Right hindlimb (tissue), 1 donor: ENCODE results near the gene ARHGAP10.

ENCODE experiments used
- DNase-seq: peaks from one replicate; pipeline ENCODE4 v3.0.0-alpha.2; 2018

The ARHGAP10 gene

DNA sequence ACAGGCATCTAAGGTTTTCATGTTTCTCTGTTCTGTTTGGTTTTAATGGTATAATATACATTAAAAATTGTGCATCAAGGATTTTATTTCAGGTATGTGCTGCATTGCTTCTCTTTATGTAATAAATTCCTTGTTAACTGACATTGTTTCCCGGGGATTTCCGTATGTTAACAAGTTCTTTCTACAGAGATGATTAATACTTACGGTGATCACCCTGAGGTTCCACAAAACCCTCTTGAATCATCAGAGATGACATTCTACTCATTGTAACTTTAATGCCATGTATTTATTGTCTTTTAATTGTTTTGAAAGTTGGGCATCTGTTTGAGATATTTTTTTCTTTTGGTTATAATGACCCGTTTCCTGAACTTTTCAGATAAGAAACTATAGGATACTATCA, 37.5 kb downstream of the ARHGAP10 start:
- no peak for DNase-seq

DNA sequence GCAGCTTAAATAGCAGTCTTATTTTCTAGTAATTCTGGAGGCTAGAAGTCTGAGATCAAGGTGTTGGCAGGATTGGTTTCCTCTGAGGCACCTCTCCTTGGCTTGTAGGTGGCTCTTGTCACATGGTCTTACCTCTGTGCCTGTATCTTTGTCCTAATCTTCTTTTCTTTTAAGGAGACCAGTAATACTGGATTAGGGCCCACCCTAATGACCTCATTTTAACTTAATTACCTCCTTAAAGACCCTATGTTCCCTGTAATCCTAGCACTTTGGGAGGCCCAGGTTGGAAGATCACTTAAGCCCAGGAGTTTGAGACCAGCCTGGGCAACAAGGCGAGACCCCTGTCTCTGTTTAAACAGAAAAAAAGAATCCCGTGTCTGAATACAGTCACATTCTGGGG, 38.9 kb downstream of the ARHGAP10 start:
- no peak for DNase-seq

DNA sequence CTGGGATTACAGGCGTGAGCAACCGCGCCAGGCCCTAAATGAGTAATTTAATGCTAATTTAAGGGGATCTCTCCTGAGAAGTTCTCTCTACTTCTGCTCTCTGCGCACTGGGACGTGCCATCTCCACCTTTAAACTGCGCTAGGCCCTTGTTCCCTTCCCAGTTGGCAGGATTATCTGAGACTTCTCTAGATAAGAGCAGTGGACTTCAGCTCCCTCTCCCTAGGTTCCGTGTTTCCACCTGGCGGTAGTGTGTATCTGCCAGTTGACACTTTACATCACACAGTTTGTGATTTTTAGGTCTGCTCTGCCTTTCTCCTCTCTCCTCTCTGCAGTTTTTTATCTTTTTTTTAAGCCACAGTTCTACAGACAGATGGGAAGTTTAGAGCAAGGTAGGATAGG, 40.2 kb downstream of the ARHGAP10 start:
- no peak for DNase-seq

DNA sequence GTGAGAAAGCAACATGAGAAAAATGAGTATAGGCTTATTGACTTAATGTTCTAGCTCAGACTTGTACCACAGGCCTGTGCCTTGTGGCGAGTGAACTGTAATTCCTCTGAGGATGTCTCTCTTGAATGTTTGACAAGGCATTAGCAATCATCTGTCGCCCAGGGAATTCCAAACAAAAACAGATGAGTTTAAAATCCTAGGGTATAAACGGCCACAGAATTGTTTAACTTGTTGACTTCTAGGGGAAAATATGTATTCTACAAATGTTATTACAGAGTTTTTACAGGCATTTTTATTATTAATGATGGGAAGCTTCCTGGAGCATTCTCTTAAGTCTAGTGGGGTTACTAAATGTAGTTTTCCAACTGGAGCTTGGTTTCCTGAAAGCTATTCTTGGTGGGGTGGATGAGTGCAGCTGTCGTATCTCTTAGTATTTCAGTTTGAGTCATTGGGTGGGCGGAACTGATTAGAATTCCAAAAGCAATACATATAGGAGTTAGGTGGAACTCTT, 40.6 kb downstream of the ARHGAP10 start:
- peak; percentile 43 for DNase-seq

DNA sequence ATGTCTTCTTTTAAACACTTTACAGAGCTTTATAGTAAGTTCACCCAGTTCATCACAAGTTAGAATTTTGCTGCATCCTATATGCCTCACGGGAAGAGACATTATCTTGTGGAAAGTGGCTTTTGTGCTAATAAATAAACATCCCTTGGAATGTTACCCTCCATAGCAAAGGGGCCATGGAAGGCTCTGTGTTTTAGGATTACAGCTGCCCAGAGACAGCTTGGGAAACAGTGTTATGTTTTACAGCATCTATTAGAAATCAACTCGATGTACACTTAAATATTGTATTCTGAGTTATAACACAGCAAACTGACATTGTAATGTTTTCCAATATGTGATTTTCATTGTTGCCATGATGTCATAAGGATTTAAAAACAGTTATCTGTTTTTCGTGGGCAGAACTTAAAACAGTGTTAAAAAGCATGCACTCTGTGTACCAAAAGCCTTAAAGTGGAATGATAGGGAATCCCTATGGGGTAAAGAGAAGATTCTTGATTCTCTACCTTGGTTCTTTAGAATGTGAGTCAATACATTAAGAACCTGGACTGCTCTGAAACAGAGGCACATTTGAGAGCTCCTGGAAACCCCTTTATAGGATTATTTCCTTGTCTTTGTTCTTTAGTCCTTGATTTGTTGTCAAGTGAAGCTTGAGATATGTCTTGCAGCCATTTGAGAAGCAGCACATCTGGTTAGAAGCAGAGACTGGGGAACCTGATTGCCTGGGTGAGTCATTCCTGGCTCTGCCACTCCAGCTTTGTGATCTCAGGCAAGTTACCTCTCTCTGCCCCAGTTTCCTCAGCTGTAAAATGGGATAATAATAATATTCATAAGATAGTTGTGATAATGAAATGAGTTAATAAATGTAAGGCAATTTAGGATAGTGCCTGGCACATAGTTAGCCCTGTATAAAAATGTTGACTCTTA, 41.6 kb downstream of the ARHGAP10 start:
- no peak for DNase-seq

DNA sequence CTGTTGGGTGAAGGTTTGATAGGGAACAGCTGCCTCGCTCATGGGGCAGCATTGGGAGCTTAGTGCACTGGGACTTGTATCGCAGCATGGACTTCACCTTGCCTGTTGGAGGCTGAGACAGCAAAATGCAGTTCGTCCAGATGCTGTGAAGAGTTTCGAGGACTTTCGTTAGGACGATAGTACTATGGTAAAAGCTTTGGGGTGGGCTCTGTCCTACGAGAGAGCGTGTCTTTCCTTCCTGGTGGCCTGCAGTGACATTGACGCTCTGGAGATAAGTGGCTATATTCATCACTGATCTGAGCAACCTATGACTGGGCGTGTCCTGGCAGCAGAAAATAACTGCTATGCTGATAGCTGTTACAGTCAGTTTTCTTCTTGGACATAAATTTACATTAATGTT, 44.8 kb downstream of the ARHGAP10 start:
- DNase-seq, result no peak

DNA sequence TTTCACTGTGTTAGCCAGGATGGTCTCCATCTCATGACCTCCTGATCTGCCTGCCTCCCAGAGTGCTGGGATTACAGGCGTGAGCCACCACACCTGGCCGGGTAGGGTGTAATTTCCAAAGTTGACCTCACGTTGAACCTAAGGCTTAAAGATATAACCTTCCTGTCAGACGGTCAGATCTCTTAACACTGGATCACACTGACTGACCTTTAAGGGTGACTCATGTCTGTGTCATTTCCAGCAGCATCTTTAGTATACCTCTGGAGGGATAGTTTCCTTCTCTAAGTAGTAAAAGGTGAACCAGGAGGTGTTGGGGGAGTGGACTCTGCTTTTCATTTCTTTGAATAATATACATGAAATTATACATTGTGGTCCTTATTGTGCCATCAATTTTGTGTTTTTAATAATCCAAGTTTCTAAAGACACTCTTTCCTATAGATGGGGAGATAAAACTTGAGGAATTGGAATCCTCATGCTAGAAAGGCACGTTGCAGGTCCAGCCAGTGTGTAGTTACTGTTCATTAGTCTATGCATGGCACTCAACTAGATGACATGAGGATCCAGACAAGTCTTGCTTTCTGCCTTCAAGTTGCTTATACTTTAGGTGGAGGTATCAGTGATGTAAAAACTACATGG, 45.7 kb downstream of the ARHGAP10 start:
- no peak for DNase-seq

DNA sequence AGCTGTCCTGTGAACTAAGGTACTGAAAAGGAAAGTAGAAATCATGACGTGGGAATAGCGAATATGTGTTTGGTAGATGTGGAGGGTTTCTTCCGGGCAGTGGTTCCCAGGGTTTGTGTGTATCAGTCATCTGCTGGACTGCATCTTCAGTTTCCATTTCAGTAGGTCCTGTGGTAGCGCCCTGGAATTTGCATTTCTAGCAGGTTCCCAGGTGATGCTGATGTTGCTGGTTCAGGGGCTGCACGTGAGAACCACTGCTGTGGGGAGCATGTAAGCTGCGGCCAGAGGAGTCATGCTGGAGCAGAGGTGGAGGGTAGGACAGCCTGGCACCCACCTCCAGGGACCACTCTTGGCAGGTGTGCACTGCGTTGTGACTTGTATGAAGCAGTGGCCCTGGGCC, 47.1 kb downstream of the ARHGAP10 start:
- DNase-seq, result no peak

DNA sequence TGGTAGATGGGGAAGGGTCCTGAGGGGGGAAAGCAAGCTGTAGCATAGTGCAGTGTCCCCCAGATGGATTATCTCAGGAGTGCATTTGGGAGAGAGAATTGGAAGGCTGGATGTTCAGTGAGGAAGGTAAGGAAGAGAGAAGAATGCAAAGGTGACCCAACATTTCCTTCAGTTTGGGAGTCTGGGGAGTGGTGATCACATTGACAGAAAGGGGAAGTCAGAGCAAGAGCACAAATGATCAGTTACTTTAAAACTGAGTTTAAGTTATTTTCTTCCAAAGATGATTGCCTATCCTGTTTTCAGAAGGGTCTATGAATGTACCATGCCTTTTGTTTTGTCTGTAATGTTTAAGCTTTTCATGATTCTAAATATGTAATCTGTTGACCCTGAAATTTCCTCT, 47.6 kb downstream of the ARHGAP10 start:
- no peak for DNase-seq

DNA sequence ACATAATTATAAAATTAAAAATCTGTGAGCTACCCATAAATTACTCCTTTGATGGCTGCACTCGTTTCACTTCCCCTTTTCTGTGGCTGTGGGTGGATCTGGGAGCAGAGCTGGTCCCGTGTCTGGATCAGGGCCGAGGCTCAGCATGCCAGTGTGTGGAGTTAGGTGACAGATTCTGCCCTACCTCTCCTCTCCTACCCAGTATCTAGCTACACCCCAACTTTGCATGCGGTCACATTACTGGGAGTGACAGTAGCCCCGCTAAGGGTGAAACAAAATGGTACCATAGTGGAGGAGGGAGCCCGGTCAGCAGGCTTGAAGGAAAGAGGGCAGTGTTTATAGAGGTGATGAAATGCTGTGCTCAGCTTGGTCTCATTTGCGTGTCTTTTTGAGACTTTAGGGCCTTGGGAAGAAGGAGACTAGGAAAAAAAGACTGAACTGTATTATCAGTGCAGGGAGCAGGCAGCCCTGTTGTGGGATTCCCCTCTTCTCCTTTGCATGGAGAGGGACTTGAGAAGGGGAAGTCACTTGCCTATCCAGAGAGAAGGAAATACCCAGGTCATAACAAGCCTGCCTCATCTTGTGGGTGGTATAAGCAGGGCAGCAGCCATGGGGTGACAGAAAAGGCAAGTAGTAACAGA, 48.4 kb downstream of the ARHGAP10 start:
- no peak for DNase-seq

DNA sequence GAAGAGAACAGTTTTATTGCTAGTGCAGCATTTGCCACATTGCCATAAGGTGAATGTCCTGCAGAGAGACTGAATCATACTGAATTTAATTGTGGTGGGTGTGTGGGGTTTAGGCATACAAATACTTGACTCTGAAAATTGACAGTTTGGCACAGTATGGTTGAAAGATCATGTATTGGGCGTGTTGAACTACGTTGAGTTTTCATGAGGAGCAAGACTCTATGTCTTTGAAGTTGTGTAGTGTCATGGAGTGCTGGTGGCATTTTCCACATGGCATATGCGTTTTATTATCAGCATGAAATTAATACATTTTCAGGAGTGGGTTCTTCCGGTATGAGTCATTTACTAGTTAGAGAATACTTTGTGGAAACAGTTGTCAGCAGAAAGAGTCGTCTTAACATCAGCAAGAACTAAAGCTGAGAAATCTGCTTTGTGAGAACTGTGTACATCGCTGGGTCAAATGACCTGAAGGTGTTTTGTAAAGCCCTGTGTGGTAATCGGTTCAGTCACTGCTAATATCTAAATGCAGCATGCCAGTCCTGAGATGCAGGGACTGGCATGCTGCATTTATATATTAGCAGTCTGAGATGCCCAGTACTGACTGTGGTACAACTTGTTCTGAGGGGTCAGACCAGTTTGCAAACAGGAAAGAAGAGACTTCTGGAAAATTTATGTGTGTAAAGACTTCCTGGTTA, 50.3 kb downstream of the ARHGAP10 start:
- no peak for DNase-seq

DNA sequence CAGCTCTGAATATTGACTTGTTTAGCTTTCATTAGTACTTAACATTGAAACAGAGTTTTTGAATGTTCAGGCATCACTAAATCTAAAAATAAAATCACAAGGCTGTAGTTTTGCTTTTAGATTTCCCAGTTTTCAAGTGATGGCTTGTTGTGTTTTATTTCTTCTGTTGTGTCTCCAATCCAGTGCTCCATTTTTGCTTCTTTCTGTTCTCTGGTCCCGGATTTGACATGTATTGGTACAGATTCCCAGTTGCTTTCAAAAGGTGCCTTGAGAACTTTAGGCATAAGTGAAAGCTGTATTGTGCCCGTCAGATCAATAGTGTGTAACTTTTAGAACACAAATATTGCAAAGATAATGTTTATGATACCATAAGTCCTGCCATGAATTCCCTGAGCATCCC, 53.2 kb downstream of the ARHGAP10 start:
- DNase-seq, result no peak

DNA sequence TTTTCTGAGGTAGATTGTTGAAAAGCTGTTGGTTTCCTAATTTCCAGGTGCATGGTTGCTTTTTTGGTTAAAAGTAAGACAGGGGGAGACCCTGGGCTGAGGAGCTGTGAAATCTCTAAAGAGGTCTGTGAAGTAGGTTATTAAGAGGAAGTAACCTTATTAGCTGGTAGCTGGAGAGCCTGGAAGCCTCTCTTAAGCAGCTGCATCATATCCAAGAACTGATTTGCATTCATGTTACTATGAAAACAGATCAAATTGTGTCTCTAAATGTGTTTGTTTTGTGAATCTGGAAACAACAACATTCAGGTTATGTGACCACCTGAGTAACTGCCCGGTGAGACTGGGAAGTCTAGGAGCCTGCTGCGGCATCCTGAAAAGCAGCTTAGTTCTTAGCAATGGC, 54.1 kb downstream of the ARHGAP10 start:
- peak; percentile 44 for DNase-seq

DNA sequence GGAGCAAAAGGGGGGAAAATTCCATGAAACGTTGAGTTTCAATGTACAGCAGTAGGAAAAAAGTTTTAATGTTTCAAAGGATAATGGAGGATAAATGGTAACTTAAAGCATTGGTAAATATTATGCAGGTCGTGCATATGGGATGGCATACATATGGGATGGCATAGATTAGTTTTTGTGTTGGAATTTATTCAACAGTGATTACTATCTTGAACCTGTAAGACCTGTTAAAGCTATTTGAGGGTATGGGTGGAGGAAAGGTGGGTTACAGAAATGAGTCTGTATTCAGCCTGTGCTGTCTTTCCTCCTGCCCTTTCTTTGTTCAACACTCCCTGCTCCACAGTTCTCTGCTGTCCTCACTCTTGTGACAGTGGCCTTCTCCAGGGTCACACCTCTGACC, 54.6 kb downstream of the ARHGAP10 start:
- DNase-seq, result no peak

DNA sequence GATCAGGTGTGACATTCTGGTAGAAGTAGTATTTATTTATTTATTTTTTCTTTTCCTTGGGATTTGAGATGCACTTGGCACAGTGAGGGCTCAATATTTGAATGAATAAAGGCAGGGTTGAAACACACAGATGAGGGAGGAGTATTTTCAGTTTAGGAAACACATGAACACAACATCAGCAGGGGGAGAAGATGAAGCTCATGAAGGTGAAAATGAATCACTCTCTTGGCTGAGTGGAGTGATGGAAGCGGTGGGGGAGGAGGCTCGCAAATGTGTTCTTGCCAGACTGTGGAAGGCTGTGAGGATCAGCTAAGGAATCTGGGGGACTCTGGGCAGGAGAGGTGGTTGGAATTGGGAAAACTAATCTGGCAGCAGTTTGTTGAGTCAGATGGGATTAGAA, 55.3 kb downstream of the ARHGAP10 start:
- no peak for DNase-seq

DNA sequence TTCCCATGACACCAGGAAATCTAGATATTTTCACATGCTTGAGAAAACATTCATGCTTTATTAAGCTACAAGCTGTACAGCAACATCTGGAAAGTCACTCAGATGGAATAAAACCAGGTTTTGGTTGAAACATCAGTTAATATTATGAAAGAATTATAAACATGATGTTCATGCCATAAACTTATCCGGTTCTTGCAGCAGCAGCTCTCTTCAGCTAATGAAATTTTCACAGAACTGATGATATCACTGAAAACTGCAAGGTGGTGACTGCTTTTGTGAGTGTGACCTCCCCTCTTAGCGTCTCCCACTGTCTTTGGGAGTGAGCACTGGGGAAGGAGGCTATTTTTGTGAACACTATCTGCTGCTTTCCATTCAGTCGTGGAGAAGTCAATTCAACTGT, 56.9 kb downstream of the ARHGAP10 start:
- DNase-seq, result peak; percentile 37

DNA sequence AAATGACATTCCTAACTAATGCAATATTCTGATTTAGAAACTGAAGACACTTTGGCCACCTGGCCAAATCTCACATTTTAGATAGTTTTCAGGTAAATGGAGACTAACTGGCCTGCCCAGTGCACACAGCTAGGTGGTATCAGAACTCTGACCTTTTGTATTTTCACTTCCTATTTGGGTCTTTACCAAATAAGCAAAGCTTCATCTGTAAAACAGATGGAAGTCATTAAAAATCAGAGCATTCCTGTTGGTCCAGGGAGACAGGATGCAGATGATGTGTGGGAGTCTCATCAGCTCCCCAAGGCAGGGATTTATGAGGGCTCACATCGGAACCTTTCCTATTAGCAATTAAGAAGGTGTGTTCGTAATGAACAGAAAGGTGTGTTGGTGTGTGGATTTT, 57.7 kb downstream of the ARHGAP10 start:
- no peak for DNase-seq

DNA sequence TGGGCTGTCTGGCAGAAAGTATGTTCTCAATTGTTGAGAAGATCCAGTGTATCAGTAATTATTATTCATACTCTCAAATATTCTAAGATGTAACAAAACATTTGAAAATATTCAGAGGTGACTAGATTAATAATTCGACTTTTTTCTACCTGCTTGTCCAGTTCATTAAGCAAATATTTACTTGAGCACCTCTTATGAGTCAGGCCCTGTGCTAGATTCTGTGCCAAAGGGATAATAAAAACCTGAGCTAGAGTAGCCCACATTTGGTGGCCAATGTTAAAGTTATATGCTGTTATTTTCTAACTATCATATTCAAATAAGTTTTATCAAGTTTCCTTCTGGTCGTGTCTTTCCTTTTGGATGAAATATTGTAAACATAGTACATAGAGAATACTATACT, 58.5 kb downstream of the ARHGAP10 start:
- DNase-seq, result no peak

DNA sequence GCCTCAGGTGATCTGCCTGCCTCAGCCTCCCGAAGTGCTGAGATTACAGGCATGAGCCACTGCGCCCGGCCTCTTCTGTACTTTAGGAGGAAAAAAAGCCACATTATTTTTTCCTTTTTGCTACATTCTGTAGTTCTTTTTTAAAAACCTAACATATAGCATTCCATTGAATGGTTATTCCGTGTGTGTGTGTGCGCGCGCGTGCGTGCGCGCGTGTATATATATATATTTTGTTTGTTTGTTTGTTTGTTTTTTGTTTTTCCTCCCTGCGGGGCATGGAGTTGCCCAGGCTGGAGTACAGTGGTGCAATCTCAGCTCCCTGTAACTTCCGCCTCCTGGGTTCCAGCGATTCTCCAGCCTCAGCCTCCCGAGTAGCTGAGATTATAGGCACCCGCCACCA, 59.5 kb downstream of the ARHGAP10 start:
- DNase-seq, result no peak

DNA sequence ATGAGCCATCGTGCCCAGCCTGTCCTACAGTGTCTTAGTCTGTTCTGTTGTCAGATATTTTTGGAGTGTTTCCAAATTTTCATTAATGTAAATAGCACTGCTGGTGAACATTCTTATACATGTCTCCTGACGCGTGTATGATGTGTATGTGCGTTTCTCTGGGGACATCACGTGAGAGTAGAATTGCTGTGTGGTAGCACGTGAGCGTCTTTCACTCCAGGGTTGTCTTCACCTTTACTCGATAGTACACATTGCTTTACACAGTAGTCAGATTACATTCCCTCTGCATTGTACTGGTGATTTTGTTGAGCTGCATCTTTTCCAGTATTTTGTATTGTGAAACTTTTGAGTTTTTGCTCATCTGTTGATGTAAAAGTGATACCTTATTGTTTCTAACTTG, 60.0 kb downstream of the ARHGAP10 start:
- DNase-seq, result no peak

DNA sequence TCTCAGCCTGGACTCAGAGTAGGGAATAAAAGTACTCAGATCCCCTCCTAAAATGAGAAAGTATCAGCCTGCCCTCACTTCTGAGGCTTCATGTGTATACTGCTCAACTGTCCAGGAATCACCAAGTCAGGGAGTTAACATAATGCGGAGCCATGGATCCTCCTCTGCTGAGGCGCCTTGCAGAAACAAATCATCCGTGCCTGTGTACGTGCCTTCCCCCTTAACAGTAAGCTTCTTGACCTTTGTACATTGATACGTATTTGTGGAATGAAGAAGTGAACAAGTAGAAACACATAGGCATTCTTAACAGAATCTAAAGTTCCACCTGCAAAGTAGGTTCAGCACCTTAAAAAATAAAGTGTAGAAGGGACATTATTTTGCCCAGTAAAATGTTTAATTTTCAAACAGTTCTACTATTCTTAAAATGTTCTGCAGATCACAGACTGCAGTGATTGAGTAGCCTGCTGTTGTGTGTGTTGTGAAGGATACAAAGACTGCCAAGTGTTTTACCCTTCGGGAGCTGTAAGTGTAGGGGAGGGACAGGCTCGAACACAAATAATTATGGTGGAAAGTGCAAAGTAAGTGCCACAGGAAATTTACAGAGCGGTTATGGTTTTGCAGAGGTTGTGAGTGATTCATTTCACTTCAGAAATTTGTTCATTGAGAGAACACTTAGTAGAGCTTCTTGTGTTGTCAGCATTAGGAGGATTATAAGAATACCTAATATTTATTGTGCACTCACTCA, 61.9 kb downstream of the ARHGAP10 start:
- DNase-seq, result no peak

DNA sequence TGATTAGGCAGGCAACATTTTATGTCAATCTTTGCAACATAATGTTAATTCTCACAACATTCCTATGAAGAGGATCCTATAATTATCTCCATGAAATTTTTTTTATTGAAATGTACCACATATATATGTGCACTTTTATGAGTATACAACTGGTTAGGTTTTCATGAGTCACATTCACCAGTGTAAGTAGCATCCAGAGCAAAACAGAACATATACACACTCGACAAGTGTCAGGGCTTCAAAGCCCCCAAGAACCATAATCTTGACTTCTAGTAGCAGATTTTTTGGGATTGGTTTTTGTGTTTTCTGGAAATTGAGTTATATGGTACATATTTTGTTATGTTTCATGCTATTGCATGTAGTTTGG, 62.4 kb downstream of the ARHGAP10 start:
- DNase-seq, result no peak
